ENCODE data around the gene MOCS2.

Gene MOCS2

GRCh38 chr5:53095931-53096525 is 13.5 kb downstream of the MOCS2 start:
- TF ChIP-seq USF1 (IDR thresholded peaks at IDR 0.05) (no peak), RAD21 (IDR thresholded peaks at IDR 0.05; ENCODE audit: low read depth) (peak; percentile 66)

GRCh38 chr5:53095217-53095616 is 14.3 kb downstream of the MOCS2 start:
- TF ChIP-seq TEAD4 (IDR thresholded peaks at IDR 0.05): no peak

GRCh38 chr5:53092242-53092641 is 17.3 kb downstream of the MOCS2 start:
- TF ChIP-seq REST (IDR thresholded peaks at IDR 0.05; ENCODE audit: low read depth): no peak
- TF ChIP-seq ZBTB7A (IDR thresholded peaks at IDR 0.05; ENCODE audit: low read depth): no peak
- no peak for TF ChIP-seq USF1 (IDR thresholded peaks at IDR 0.05)
- TF ChIP-seq FOXM1 (IDR thresholded peaks at IDR 0.05; ENCODE audit: borderline replicate concordance, low read depth): no peak
- TF ChIP-seq RAD21 (IDR thresholded peaks at IDR 0.05; ENCODE audit: low read depth): no peak
- TF ChIP-seq TAF1 (IDR thresholded peaks at IDR 0.05; ENCODE audit: low read depth): no peak
- TF ChIP-seq MAX (IDR thresholded peaks at IDR 0.05): no peak
- TF ChIP-seq NFIC (IDR thresholded peaks at IDR 0.05): no peak
- TF ChIP-seq EGR1 (IDR thresholded peaks at IDR 0.05): no peak
- TF ChIP-seq TEAD4 (IDR thresholded peaks at IDR 0.05): no peak
- TF ChIP-seq TCF12 (IDR thresholded peaks at IDR 0.05; ENCODE audit: low read depth): no peak

GRCh38 chr5:53091289-53091688 is 18.3 kb downstream of the MOCS2 start:
- TF ChIP-seq RAD21 (IDR thresholded peaks at IDR 0.05; ENCODE audit: low read depth) (no peak), NFIC (IDR thresholded peaks at IDR 0.05) (no peak), FOXM1 (IDR thresholded peaks at IDR 0.05; ENCODE audit: borderline replicate concordance, low read depth) (no peak), TCF12 (IDR thresholded peaks at IDR 0.05; ENCODE audit: low read depth) (no peak), YY1 (IDR thresholded peaks at IDR 0.05; ENCODE audit: low read depth) (no peak), EGR1 (IDR thresholded peaks at IDR 0.05) (no peak), MAX (IDR thresholded peaks at IDR 0.05) (no peak), CEBPB (IDR thresholded peaks at IDR 0.05) (no peak), TEAD4 (IDR thresholded peaks at IDR 0.05) (no peak), ZBTB7A (IDR thresholded peaks at IDR 0.05; ENCODE audit: low read depth) (no peak), USF1 (IDR thresholded peaks at IDR 0.05) (no peak), CREB1 (IDR thresholded peaks at IDR 0.05; ENCODE audit: low read depth) (no peak), TAF1 (IDR thresholded peaks at IDR 0.05; ENCODE audit: low read depth) (no peak), EP300 (IDR thresholded peaks at IDR 0.05; ENCODE audit: borderline replicate concordance) (no peak), REST (IDR thresholded peaks at IDR 0.05; ENCODE audit: low read depth) (no peak)

GRCh38 chr5:53090229-53090628 is 19.3 kb downstream of the MOCS2 start:
- TF ChIP-seq NFIC (IDR thresholded peaks at IDR 0.05) (no peak), EGR1 (IDR thresholded peaks at IDR 0.05) (no peak), CEBPB (IDR thresholded peaks at IDR 0.05) (no peak), TEAD4 (IDR thresholded peaks at IDR 0.05) (no peak), ZBTB7A (IDR thresholded peaks at IDR 0.05; ENCODE audit: low read depth) (no peak), MAX (IDR thresholded peaks at IDR 0.05) (no peak), USF1 (IDR thresholded peaks at IDR 0.05) (no peak), REST (IDR thresholded peaks at IDR 0.05; ENCODE audit: low read depth) (no peak)

Data from Ishikawa (cell line).